ENCODE results near the gene CNPY1.

DNA sequence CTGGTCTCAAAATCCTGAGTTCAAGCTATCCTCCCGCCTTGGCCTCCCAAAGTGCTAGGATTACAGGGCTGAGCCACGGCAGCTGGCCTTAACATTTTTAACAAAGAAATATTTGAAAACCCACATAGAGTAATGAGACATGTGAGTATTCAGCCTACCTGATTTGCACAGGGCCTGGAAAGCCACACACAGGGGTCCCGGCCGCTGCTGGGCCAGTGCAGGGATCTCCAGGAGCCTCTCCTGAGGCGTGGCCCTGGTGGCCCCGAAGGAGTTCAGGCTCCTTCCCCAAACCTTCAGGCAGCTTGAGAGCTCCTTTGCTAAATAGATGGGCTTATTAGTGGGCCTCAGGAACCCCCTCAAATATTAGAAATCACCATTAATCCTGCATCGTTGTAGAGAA is 18.7 kb downstream of the CNPY1 start:
- TF ChIP-seq RAD21 (IDR thresholded peaks at IDR 0.05; ENCODE audit: low read depth) (no peak), TEAD4 (IDR thresholded peaks at IDR 0.05) (no peak), TAF1 (IDR thresholded peaks at IDR 0.05; ENCODE audit: low read depth) (no peak), ZBTB7A (IDR thresholded peaks at IDR 0.05; ENCODE audit: low read depth) (no peak), YY1 (IDR thresholded peaks at IDR 0.05; ENCODE audit: low read depth) (no peak), EP300 (IDR thresholded peaks at IDR 0.05; ENCODE audit: borderline replicate concordance) (no peak), CREB1 (IDR thresholded peaks at IDR 0.05; ENCODE audit: low read depth) (no peak), EGR1 (IDR thresholded peaks at IDR 0.05) (no peak), TCF12 (IDR thresholded peaks at IDR 0.05; ENCODE audit: low read depth) (no peak)
- TF ChIP-seq, protein P1, sequence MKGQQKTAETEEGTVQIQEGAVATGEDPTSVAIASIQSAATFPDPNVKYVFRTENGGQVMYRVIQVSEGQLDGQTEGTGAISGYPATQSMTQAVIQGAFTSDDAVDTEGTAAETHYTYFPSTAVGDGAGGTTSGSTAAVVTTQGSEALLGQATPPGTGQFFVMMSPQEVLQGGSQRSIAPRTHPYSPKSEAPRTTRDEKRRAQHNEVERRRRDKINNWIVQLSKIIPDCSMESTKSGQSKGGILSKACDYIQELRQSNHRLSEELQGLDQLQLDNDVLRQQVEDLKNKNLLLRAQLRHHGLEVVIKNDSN (IDR thresholded peaks at IDR 0.05) = no peak
- TF ChIP-seq, protein P2, sequence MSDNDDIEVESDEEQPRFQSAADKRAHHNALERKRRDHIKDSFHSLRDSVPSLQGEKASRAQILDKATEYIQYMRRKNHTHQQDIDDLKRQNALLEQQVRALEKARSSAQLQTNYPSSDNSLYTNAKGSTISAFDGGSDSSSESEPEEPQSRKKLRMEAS (IDR thresholded peaks at IDR 0.05) = no peak
- TF ChIP-seq, protein P3, sequence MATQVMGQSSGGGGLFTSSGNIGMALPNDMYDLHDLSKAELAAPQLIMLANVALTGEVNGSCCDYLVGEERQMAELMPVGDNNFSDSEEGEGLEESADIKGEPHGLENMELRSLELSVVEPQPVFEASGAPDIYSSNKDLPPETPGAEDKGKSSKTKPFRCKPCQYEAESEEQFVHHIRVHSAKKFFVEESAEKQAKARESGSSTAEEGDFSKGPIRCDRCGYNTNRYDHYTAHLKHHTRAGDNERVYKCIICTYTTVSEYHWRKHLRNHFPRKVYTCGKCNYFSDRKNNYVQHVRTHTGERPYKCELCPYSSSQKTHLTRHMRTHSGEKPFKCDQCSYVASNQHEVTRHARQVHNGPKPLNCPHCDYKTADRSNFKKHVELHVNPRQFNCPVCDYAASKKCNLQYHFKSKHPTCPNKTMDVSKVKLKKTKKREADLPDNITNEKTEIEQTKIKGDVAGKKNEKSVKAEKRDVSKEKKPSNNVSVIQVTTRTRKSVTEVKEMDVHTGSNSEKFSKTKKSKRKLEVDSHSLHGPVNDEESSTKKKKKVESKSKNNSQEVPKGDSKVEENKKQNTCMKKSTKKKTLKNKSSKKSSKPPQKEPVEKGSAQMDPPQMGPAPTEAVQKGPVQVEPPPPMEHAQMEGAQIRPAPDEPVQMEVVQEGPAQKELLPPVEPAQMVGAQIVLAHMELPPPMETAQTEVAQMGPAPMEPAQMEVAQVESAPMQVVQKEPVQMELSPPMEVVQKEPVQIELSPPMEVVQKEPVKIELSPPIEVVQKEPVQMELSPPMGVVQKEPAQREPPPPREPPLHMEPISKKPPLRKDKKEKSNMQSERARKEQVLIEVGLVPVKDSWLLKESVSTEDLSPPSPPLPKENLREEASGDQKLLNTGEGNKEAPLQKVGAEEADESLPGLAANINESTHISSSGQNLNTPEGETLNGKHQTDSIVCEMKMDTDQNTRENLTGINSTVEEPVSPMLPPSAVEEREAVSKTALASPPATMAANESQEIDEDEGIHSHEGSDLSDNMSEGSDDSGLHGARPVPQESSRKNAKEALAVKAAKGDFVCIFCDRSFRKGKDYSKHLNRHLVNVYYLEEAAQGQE (IDR thresholded peaks at IDR 0.05; ENCODE audit: low read depth) = no peak
